SK-N-SH (cell line): Measurements from ENCODE around the gene DLGAP5. TPM values are rescaled to one million over a fixed set of nuclear protein-coding genes. Genes with fewer than 3 reads are reported as not detected.

Experiments
- CTCF ChIA-PET: fragments of 300-600, 350-600 bp; formaldehyde crosslinking; extraction: SDS; loops from one replicate; lab custom pipeline; 2021; lab: Yijun Ruan, JAX
- POLR2A ChIA-PET: fragments of 350-600 bp; sonication (Branson Sonifier 250); formaldehyde crosslinking; extraction: SDS; loops from one replicate; lab custom pipeline; 2020; ENCODE audit warnings: antibody characterized with exemption, inconsistent platforms; lab: Yijun Ruan, JAX
- DNase-seq: peaks from one replicate; pipeline ENCODE4 v3.0.0; 2012
- H2AFZ ChIP-seq: fragments of 200-600 bp; sonication (generic); 2 replicates; pipeline ENCODE4 v1.8.1; 2016; ENCODE audit warnings: antibody characterized with exemption, mild to moderate bottlenecking, low read depth
- H3F3A ChIP-seq: fragments of 200-600 bp; sonication (generic); replicated peaks from 2 replicates; pipeline ENCODE3; 2016; ENCODE audit warnings: antibody characterized with exemption, mild to moderate bottlenecking; ENCODE audit not compliant: insufficient read depth
- H3K27ac ChIP-seq, 2 experiments: fragments of 200-500 bp in 1 of 2; fragments of 200-600 bp in 1 of 2; sonication (Bioruptor generic) in 1 of 2; sonication (generic), shearing (Covaris generic) in 1 of 2; 2 replicates each; pipeline versions ENCODE4 v1.5.1 to v1.6.1; 2014 to 2016; ENCODE audit warnings: low read depth in 2 of 2, inconsistent platforms in 1 of 2, low read length in 1 of 2, mild to moderate bottlenecking in 1 of 2, mixed read lengths in 1 of 2
- H3K27me3 ChIP-seq: fragments of 200-600 bp; sonication (generic), shearing (Covaris generic); 2 replicates; pipeline ENCODE4 v1.6.1; 2016; ENCODE audit warnings: mixed run types; ENCODE audit not compliant: insufficient read depth
- H3K36me3 ChIP-seq, 2 experiments: fragments of 200-500 bp in 1 of 2; fragments of 200-600 bp in 1 of 2; sonication (Bioruptor generic) in 1 of 2; sonication (generic) in 1 of 2; replicated peaks in 1 of 2; 2 replicates each; pipeline versions ENCODE3 to v1.5.1; 2014 to 2016; ENCODE audit warnings: low read length in 1 of 2, mild to moderate bottlenecking in 1 of 2; ENCODE audit not compliant: insufficient read depth in 2 of 2, control insufficient read depth in 1 of 2
- H3K4me1 ChIP-seq, 2 experiments: fragments of 200-500 bp in 1 of 2; fragments of 200-600 bp in 1 of 2; sonication (Bioruptor generic) in 1 of 2; sonication (generic), shearing (Covaris generic) in 1 of 2; 2 replicates each; pipeline versions ENCODE4 v1.5.1 to v1.6.1; 2014 to 2016; ENCODE audit warnings: low read depth in 1 of 2, low read length in 1 of 2, mixed run types in 1 of 2; ENCODE audit not compliant: insufficient read depth in 2 of 2, control insufficient read depth in 1 of 2
- H3K4me2 ChIP-seq: fragments of 200-600 bp; sonication (generic), shearing (Covaris generic); 2 replicates; pipeline ENCODE4 v1.6.1; 2017; ENCODE audit warnings: mixed run types
- H3K4me3 ChIP-seq, 2 experiments: fragments of 200-500 bp in 1 of 2; fragments of 200-600 bp in 1 of 2; sonication (Bioruptor generic) in 1 of 2; sonication (generic), shearing (Covaris generic) in 1 of 2; 2 replicates each; pipeline versions ENCODE4 v1.5.1 to v1.8.1; 2014 to 2016; ENCODE audit warnings: low read depth in 2 of 2, inconsistent platforms in 1 of 2, low read length in 1 of 2, mild to moderate bottlenecking in 1 of 2, mixed read lengths in 1 of 2, moderate library complexity in 1 of 2
- H3K79me2 ChIP-seq: fragments of 200-600 bp; sonication (generic); 2 replicates; pipeline ENCODE4 v1.8.1; 2017; ENCODE audit warnings: mild to moderate bottlenecking; ENCODE audit not compliant: insufficient read depth
- H3K9ac ChIP-seq: fragments of 200-600 bp; sonication (generic); 2 replicates; pipeline ENCODE4 v1.6.1; 2017; ENCODE audit warnings: mixed run types
- H3K9me2 ChIP-seq: fragments of 200-600 bp; sonication (generic); 2 replicates; pipeline ENCODE4 v1.6.1; 2017; ENCODE audit warnings: mixed run types
- H3K9me3 ChIP-seq: fragments of 200-600 bp; sonication (generic); 2 replicates; pipeline ENCODE4 v1.6.1; 2017; ENCODE audit warnings: mixed run types, mild to moderate bottlenecking, moderate library complexity
- H4K20me1 ChIP-seq: fragments of 200-600 bp; sonication (generic); 2 replicates; pipeline ENCODE4 v1.6.1; 2017; ENCODE audit warnings: mild to moderate bottlenecking, mixed run types; ENCODE audit not compliant: insufficient read depth
- CTCF ChIP-seq: fragments of 200-600 bp; sonication (generic); IDR thresholded peaks from 2 replicates; pipeline ENCODE4 v1.6.1; 2017; ENCODE audit warnings: antibody characterized with exemption, mild to moderate bottlenecking, moderate library complexity
- EZH2phosphoT487 ChIP-seq: fragments of 200-600 bp; sonication (generic); IDR thresholded peaks from 2 replicates; pipeline ENCODE4 v1.6.1; 2017; ENCODE audit warnings: low read depth, mixed run types, mild to moderate bottlenecking, antibody characterized with exemption, moderate library complexity, borderline replicate concordance
- GABPA ChIP-seq: IDR thresholded peaks from 2 replicates; pipeline ENCODE4 v1.4.0; 2012; ENCODE audit warnings: low read depth, mild to moderate bottlenecking
- IRF3 ChIP-seq: fragments of 150-350 bp; IDR thresholded peaks from 2 replicates; pipeline ENCODE4 v1.6.1; 2016; ENCODE audit warnings: mild to moderate bottlenecking, low read depth, low read length
- NFIC ChIP-seq: IDR thresholded peaks from 2 replicates; pipeline ENCODE4 v1.4.0; 2012; ENCODE audit warnings: borderline replicate concordance
- RAD21 ChIP-seq: IDR thresholded peaks from 2 replicates; pipeline ENCODE4 v1.6.1; 2012; ENCODE audit warnings: mild to moderate bottlenecking, low read length
- RXRA ChIP-seq: IDR thresholded peaks from 2 replicates; pipeline ENCODE4 v1.4.0; 2012; ENCODE audit warnings: low read depth, mild to moderate bottlenecking, borderline replicate concordance
- USF2 ChIP-seq: fragments of 150-350 bp; IDR thresholded peaks from 2 replicates; pipeline ENCODE4 v1.6.1; 2017; ENCODE audit warnings: antibody characterized with exemption, low read length, low read depth, borderline replicate concordance
- YY1 ChIP-seq: IDR thresholded peaks from 2 replicates; pipeline ENCODE4 v1.4.0; 2012; ENCODE audit warnings: low read depth, mild to moderate bottlenecking
- WGBS: methylation state at CpG from one replicate; pipeline ENCODE4 v1.1.6; 2017; ENCODE audit warnings: low lambda C conversion rate; 5-methylcytosine and 5-hydroxymethylcytosine counted together
- polyA plus RNA-seq, 3 experiments: library from polyadenylated mRNA; depleted of rRNA; stranded (reverse); fragments of >200 nt; gene quantifications; 2 replicates each; pipeline ENCODE4 v1.2.3, GENCODE V29; 2012
- TF ChIP-seq, protein P1 (sequence below): IDR thresholded peaks from 2 replicates; pipeline ENCODE4 v1.4.0; 2012; ENCODE audit warnings: low read depth, borderline replicate concordance

DLGAP5 gene
- polyA plus RNA-seq, 1 of the 3 experiments (the other 2 are of a cell fraction): 6.4 TPM

- POLR2A ChIA-PET: no interaction called here
- Histone ChIP-seq H3K27ac (no peak overlapping the region), H2AFZ (no peak overlapping the region), H3K36me3 (peaks cover 35 to 37% of the 10 kb centered on the region in 2 experiments), H3K79me2 (no peaks in the 10 kb centered on the region), H3K9me3 (no peaks in the 10 kb centered on the region), H3F3A (peaks cover 16% of the 10 kb centered on the region), H3K9me2 (no peaks in the 10 kb centered on the region), H3K4me2 (no peak overlapping the region), H3K4me1 (no peaks in the 10 kb centered on the region; a peak in 1 of 4 replicates), H3K9ac (no peak overlapping the region), H3K4me3 (no peak overlapping the region), H4K20me1 (no peaks in the 10 kb centered on the region), H3K27me3 (no peaks in the 10 kb centered on the region)
- no peak for DNase-seq
- TF ChIP-seq NFIC: no peak
- CTCF ChIA-PET: interaction anchor here (1.1 to 3.5 kb wide), 2 partner anchors 62 to 100 kb away, joined by 3 to 14 read pairs; partner anchors contain the start of gene MAPK1IP1L
- WGBS: 92% methylated on average over 1 of the region's 1 CpG
These were observed 39.8 kb downstream of the DLGAP5 start for GRCh38 chr14:55151601-55152000.

DNA sequence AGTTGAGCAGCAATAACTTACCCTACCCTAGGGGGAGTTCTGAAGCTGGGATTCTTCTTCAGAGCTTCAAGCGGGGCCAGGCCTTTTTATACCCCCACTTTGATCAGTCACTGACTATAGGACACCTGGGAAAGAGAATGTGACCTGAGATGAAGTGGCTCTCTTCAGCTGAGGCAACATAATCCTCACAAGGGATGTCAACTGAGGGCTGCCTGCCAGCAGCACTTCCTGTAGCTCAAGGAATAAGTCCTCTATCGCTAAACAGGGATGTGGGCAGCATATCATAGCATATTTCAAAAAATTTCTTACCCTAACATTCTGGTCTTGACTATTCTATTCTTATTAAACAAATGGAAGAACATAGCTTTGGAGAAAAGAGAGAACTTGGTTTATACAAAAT lies 45.0 kb downstream of the DLGAP5 start:
- no peak for TF ChIP-seq RXRA
- TF ChIP-seq YY1: no peak
- TF ChIP-seq CTCF: no peak
- no peak for TF ChIP-seq RAD21
- no peak for TF ChIP-seq GABPA
- no peak for TF ChIP-seq EZH2phosphoT487
- TF ChIP-seq USF2: no peak
- TF ChIP-seq, protein P1, sequence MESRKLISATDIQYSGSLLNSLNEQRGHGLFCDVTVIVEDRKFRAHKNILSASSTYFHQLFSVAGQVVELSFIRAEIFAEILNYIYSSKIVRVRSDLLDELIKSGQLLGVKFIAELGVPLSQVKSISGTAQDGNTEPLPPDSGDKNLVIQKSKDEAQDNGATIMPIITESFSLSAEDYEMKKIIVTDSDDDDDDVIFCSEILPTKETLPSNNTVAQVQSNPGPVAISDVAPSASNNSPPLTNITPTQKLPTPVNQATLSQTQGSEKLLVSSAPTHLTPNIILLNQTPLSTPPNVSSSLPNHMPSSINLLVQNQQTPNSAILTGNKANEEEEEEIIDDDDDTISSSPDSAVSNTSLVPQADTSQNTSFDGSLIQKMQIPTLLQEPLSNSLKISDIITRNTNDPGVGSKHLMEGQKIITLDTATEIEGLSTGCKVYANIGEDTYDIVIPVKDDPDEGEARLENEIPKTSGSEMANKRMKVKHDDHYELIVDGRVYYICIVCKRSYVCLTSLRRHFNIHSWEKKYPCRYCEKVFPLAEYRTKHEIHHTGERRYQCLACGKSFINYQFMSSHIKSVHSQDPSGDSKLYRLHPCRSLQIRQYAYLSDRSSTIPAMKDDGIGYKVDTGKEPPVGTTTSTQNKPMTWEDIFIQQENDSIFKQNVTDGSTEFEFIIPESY: no peak
- no peak for TF ChIP-seq IRF3
- Histone ChIP-seq H3K9ac (no peak overlapping the region), H3K27ac (no peak overlapping the region), H3K4me2 (no peak overlapping the region), H3K9me2 (no peaks in the 10 kb centered on the region), H4K20me1 (no peaks in the 10 kb centered on the region), H2AFZ (no peak overlapping the region), H3F3A (peaks cover 26% of the 10 kb centered on the region), H3K36me3 (peaks cover 50 to 68% of the 10 kb centered on the region in 2 experiments), H3K27me3 (no peaks in the 10 kb centered on the region), H3K9me3 (no peaks in the 10 kb centered on the region), H3K4me3 (no peak overlapping the region), H3K79me2 (no peaks in the 10 kb centered on the region), H3K4me1 (no peaks in the 10 kb centered on the region)
- 95% methylated on average over 2 of the region's 2 CpGs for WGBS
- CTCF ChIA-PET: interaction anchor here (0.7 to 2.3 kb wide), 5 partner anchors 12 to 63 kb away, joined by 3 to 8 read pairs (median 6); no protein-coding TSS in a partner anchor
- POLR2A ChIA-PET: interaction anchor here (0.6 kb wide), 1 partner anchor 11 kb away, joined by 3 read pairs; no protein-coding TSS in a partner anchor
- DNase-seq: no peak
